Tibial nerve (tissue), 3 donors: ENCODE data around the gene C2orf76.

ENCODE experiments used
- CTCF ChIP-seq, 5 experiments: fragments of 200-600 bp in 3 of 5; fragments of 450-650 bp in 2 of 5; sonication (generic) in 3 of 5; IDR thresholded peaks; one replicate each; pipeline ENCODE4 v1.5.1; 2016 to 2019; ENCODE audit warnings: antibody characterized with exemption in 5 of 5, mild to moderate bottlenecking in 3 of 5, moderate library complexity in 2 of 5
- POLR2A ChIP-seq, 2 donors: fragments of 450-650 bp; IDR thresholded peaks; one replicate each; pipeline ENCODE4 v1.6.1; 2017; ENCODE audit warnings: antibody characterized with exemption in 2 of 2, mild to moderate bottlenecking in 2 of 2, moderate library complexity in 2 of 2

GRCh38 chr2:119376810-119377209 is 10.2 kb upstream of the C2orf76 start:
- no peak for TF ChIP-seq CTCF (IDR thresholded peaks at IDR 0.05)
- no peak for TF ChIP-seq POLR2A (IDR thresholded peaks at IDR 0.05)
